ENCODE measurements around the gene HIVEP1. TPM values are rescaled to one million over a fixed set of nuclear protein-coding genes. Genes with fewer than 3 reads are reported as not detected.

HIVEP1 gene
- total and polyA plus RNA-seq, 2 of the 8 experiments (the other 6 are each of a cell fraction or from before 2014, with no cell fraction given) = 22.6 to 23.1 TPM

DNA sequence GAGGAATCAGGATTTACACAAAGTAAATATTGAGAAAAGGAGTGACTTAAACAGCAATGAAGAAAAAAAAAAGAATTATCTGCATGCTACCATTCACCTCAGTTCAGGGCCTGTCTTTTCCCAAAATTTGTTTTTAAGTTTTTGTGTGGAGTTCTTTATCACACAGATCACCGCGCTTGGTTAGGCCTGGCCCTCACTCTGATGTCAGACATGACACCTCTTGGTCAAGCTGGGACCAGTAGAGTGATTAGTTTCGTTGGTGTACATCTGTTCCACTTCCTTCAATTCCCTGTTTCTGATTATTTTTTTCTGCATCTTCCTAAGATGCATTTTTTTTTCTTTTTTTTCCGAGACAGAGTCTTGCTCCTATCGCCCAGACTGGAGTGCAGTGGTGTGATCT lies 34.9 kb upstream of the HIVEP1 start:
- no peak overlapping the region for H2BK120ac ChIP-seq (replicated peaks; ENCODE audit: low read depth, low read length)
- no peaks in the 10 kb centered on the region for H3K23me2 ChIP-seq (ENCODE audit: low read depth, low read length)
- H3K9me3 ChIP-seq (ENCODE audit: insufficient read depth in 2 of 2, low read depth in 1 of 2, low read length in 1 of 2) = no peaks in the 10 kb centered on the region
- H3K36me3 ChIP-seq (ENCODE audit: control insufficient read depth in 2 of 4, insufficient read depth in 4 of 4, low read length in 3 of 4) = no peaks in the 10 kb centered on the region
- H3K4me1 ChIP-seq (replicated peaks in 1 of 4; ENCODE audit: control insufficient read depth in 3 of 4, insufficient read depth in 4 of 4, low read length in 3 of 4) = peaks cover 3 to 12% (median 9%) of the 10 kb centered on the region in 4 experiments
- H4K20me1 ChIP-seq (replicated peaks in 1 of 2; ENCODE audit: control insufficient read depth in 1 of 2, insufficient read depth in 2 of 2, low read length in 2 of 2) = no peaks in the 10 kb centered on the region
- no peak overlapping the region for H2AFZ ChIP-seq (ENCODE audit: low read length)
- CTCF ChIA-PET (ENCODE audit: partially characterized antibody) = no interaction called here
- no peaks in the 10 kb centered on the region for H3K27me3 ChIP-seq (replicated peaks in 1 of 4; ENCODE audit: control insufficient read depth in 3 of 4, extremely low read depth in 1 of 4, insufficient read depth in 3 of 4, low read length in 3 of 4)
- no peak for DNase-seq (ENCODE audit: low read depth in 1 of 2, low spot score in 2 of 2)
- POLR2A ChIA-PET (ENCODE audit: partially characterized antibody) = no interaction called here
- TF ChIP-seq KDM4A (IDR thresholded peaks at IDR 0.05; ENCODE audit: low read depth, low read length, severe bottlenecking) (no peak), SUZ12 (IDR thresholded peaks at IDR 0.05; ENCODE audit: low read length) (no peak), KDM1A (IDR thresholded peaks at IDR 0.05; ENCODE audit: borderline replicate concordance, low read length) (no peak), GTF2F1 (IDR thresholded peaks at IDR 0.05; ENCODE audit: borderline replicate concordance, low read depth, low read length) (no peak)
- no peak overlapping the region for H3K4ac ChIP-seq (replicated peaks; ENCODE audit: insufficient read length, low read depth, low read length)
- H4K91ac ChIP-seq (replicated peaks; ENCODE audit: insufficient read length, low read length) = no peak overlapping the region
- H3K79me1 ChIP-seq (ENCODE audit: low read depth, low read length) = no peaks in the 10 kb centered on the region
- H2BK12ac ChIP-seq (ENCODE audit: low read depth, low read length) = no peak overlapping the region
- H3K9ac ChIP-seq (replicated peaks in 1 of 4; ENCODE audit: extremely low read depth in 1 of 4, low read depth in 3 of 4, low read length in 3 of 4) = no peak overlapping the region
- H2BK5ac ChIP-seq (ENCODE audit: low read depth, low read length) = no peak overlapping the region
- H3K4me3 ChIP-seq (ENCODE audit: extremely low read depth in 1 of 4, insufficient read depth in 2 of 4, low read depth in 3 of 4, low read length in 4 of 4) = no peak overlapping the region
- H3K4me2 ChIP-seq (ENCODE audit: insufficient read depth in 1 of 2, low read depth in 2 of 2, low read length in 2 of 2) = no peak overlapping the region
- H3K14ac ChIP-seq (ENCODE audit: insufficient read length) = no peak overlapping the region
- H4K5ac ChIP-seq (ENCODE audit: insufficient read length, low read depth, low read length) = no peak overlapping the region
- no peak overlapping the region for H4K8ac ChIP-seq (ENCODE audit: extremely low read depth, insufficient read depth, low read length)
- H3K56ac ChIP-seq (replicated peaks; ENCODE audit: insufficient read length, low read depth, low read length) = no peak overlapping the region
- no peak overlapping the region for H2AK5ac ChIP-seq (ENCODE audit: low read depth, low read length)
- WGBS, 2 experiments (ENCODE audit: extremely low coverage in 1 of 2, insufficient coverage in 1 of 2, insufficient read length in 1 of 2, insufficient replicate concordance in 2 of 2, low coverage in 1 of 2, low lambda C conversion rate in 2 of 2, missing lambda C conversion rate in 1 of 2) = 84% methylated on average over 5 of the region's 5 CpGs; no CpG with 5 or more reads in 1 of the 2 experiments
- H2BK20ac ChIP-seq (ENCODE audit: low read length) = no peak overlapping the region
- no peak overlapping the region for H3K18ac ChIP-seq (ENCODE audit: extremely low read depth, low read length)
- no peak overlapping the region for H2BK15ac ChIP-seq (ENCODE audit: low read length)
- FAIRE-seq = no peak
- no peaks in the 10 kb centered on the region for H3K79me2 ChIP-seq (ENCODE audit: control insufficient read depth in 1 of 2, insufficient read depth in 2 of 2, low read length in 2 of 2)
- H3K23ac ChIP-seq (ENCODE audit: insufficient read length) = no peak overlapping the region
- no peak overlapping the region for H3K27ac ChIP-seq (ENCODE audit: low read depth, low read length)
